ENCODE data around the gene KIAA1217. TPM values are rescaled to one million over a fixed set of nuclear protein-coding genes. Genes with fewer than 3 reads are reported as not detected.

Gene KIAA1217
- total RNA-seq, 1 experiment from 2014 or later = 7.8 TPM

- ATAC-seq (no peak), DNase-seq (ENCODE audit: low read depth, low spot score) (no peak)
- Histone ChIP-seq H3K36me3 (ENCODE audit: control insufficient read depth in 1 of 2, insufficient read depth in 2 of 2, low read length in 2 of 2) (no peaks in the 10 kb centered on the region), H3K9me3 (ENCODE audit: control insufficient read depth in 1 of 2, insufficient read depth in 1 of 2, low read depth in 1 of 2, low read length in 2 of 2) (no peaks in the 10 kb centered on the region), H3K4me3 (replicated peaks in 1 of 2; ENCODE audit: low read depth in 1 of 2, low read length in 2 of 2) (no peak overlapping the region), H4K20me1 (ENCODE audit: insufficient read depth) (no peaks in the 10 kb centered on the region), H3K4me2 (ENCODE audit: low read length) (no peak overlapping the region), H3K79me2 (ENCODE audit: insufficient read depth, low read length) (no peaks in the 10 kb centered on the region), H3K9me2 (ENCODE audit: insufficient read depth) (no peaks in the 10 kb centered on the region), H2AFZ (ENCODE audit: low read depth, low read length, poor library complexity, severe bottlenecking) (no peak overlapping the region), H3K27ac (ENCODE audit: low read depth, low read length) (no peak overlapping the region), H3K4me1 (ENCODE audit: control insufficient read depth in 1 of 2, insufficient read depth in 2 of 2, low read length in 2 of 2) (no peaks in the 10 kb centered on the region), H3K9ac (ENCODE audit: low read length) (no peak overlapping the region), H3K27me3 (ENCODE audit: insufficient read depth, low read length) (peaks cover 7% of the 10 kb centered on the region; the same call in 1 of the 2 replicates)
- ChIA-PET CTCF (no interaction called here), RAD21 (ENCODE audit: low non-redundant PET in 1 of 2, low total read pairs in 2 of 2, uncharacterized antibody in 2 of 2, unreplicated experiment in 2 of 2) (no interaction called here), POLR2A (no interaction called here)
- intact Hi-C loops (cut with micrococcal nuclease) = no loop called here
- no TSS peak for BruUV-seq (replicated peaks)
- TF ChIP-seq MAX (IDR thresholded peaks at IDR 0.05) = no peak
- TF ChIP-seq POLR2AphosphoS5 (IDR thresholded peaks at IDR 0.05; ENCODE audit: low read depth, low read length) = no peak
Observed at GRCh38 chr10:24256619-24257107, 47.7 kb downstream of the KIAA1217 start.

- Histone ChIP-seq H3K9me2 (ENCODE audit: insufficient read depth) (no peaks in the 10 kb centered on the region), H3K4me2 (ENCODE audit: low read length) (no peak overlapping the region), H3K36me3 (ENCODE audit: control insufficient read depth in 1 of 2, insufficient read depth in 2 of 2, low read length in 2 of 2) (no peaks in the 10 kb centered on the region), H3K27ac (ENCODE audit: low read depth, low read length) (no peak overlapping the region), H3K79me2 (ENCODE audit: insufficient read depth, low read length) (no peaks in the 10 kb centered on the region), H4K20me1 (ENCODE audit: insufficient read depth) (no peaks in the 10 kb centered on the region), H3K9me3 (ENCODE audit: control insufficient read depth in 1 of 2, insufficient read depth in 1 of 2, low read depth in 1 of 2, low read length in 2 of 2) (no peaks in the 10 kb centered on the region), H3K27me3 (ENCODE audit: insufficient read depth, low read length) (peaks cover 7% of the 10 kb centered on the region; the same call in 1 of the 2 replicates), H2AFZ (ENCODE audit: low read depth, low read length, poor library complexity, severe bottlenecking) (no peak overlapping the region), H3K9ac (ENCODE audit: low read length) (no peak overlapping the region), H3K4me1 (ENCODE audit: control insufficient read depth in 1 of 2, insufficient read depth in 2 of 2, low read length in 2 of 2) (no peaks in the 10 kb centered on the region), H3K4me3 (replicated peaks in 1 of 2; ENCODE audit: low read depth in 1 of 2, low read length in 2 of 2) (no peak overlapping the region)
- no peak for DNase-seq (ENCODE audit: low read depth, low spot score)
- ChIA-PET CTCF (no interaction called here), POLR2A (no interaction called here), RAD21 (ENCODE audit: low non-redundant PET in 1 of 2, low total read pairs in 2 of 2, uncharacterized antibody in 2 of 2, unreplicated experiment in 2 of 2) (no interaction called here)
- TF ChIP-seq SP1 (IDR thresholded peaks at IDR 0.05; ENCODE audit: low read depth) (no peak), ZNF274 (IDR thresholded peaks at IDR 0.05; ENCODE audit: low read depth, low read length) (no peak), CTCF (IDR thresholded peaks at IDR 0.05 in 2 of 3, conservative IDR thresholded peaks at IDR 0.05 in 1 of 3; ENCODE audit: borderline replicate concordance in 1 of 3, insufficient read depth in 1 of 3, low read depth in 2 of 3, low read length in 2 of 3) (no peak), FOSL1 (IDR thresholded peaks at IDR 0.05; ENCODE audit: low read depth) (no peak), REST (IDR thresholded peaks at IDR 0.05; ENCODE audit: low read depth) (no peak), ZFX (IDR thresholded peaks at IDR 0.05) (no peak), EZH2 (IDR thresholded peaks at IDR 0.05) (no peak), EGR1 (IDR thresholded peaks at IDR 0.05; ENCODE audit: low read depth) (no peak)
- intact Hi-C loops (cut with micrococcal nuclease) = no loop called here
- BruUV-seq (replicated peaks) = no TSS peak
- ATAC-seq = no peak
Observed at GRCh38 chr10:24257588-24257987, 48.6 kb downstream of the KIAA1217 start.
